ENCODE measurements around the gene MTMR3. TPM values are rescaled to one million over a fixed set of nuclear protein-coding genes. Genes with fewer than 3 reads are reported as not detected.

MTMR3 gene
- total RNA-seq, 1 experiment from 2014 or later, result 26.8 TPM

GRCh38 chr22:29933619-29934018, 50.6 kb downstream of the MTMR3 start:
- ChIA-PET CTCF (no interaction called here), POLR2A (no interaction called here)
- no peaks in the 10 kb centered on the region for H3K9me3 ChIP-seq (ENCODE audit: control insufficient read depth, insufficient read depth, low read depth, low read length)
- H3K27ac ChIP-seq (ENCODE audit: low read length), result no peak overlapping the region
- no peaks in the 10 kb centered on the region for H3K27me3 ChIP-seq (ENCODE audit: control insufficient read depth, insufficient read depth, low read length)
- no peaks in the 10 kb centered on the region for H3K4me1 ChIP-seq (ENCODE audit: control insufficient read depth, insufficient read depth, low read length)
- H3K4me3 ChIP-seq (ENCODE audit: low read depth in 2 of 2, low read length in 2 of 2), result no peak overlapping the region
- no peak for TF ChIP-seq CTCF (IDR thresholded peaks at IDR 0.05)
- no peak for TF ChIP-seq POLR2AphosphoS5 (IDR thresholded peaks at IDR 0.05; ENCODE audit: low read depth, low read length)
- TF ChIP-seq SIN3A (IDR thresholded peaks at IDR 0.05; ENCODE audit: borderline replicate concordance, insufficient read depth, low read depth, low read length), result no peak
- no peak for TF ChIP-seq TCF7L2 (IDR thresholded peaks at IDR 0.05; ENCODE audit: low read depth, low read length)
- TF ChIP-seq REST (IDR thresholded peaks at IDR 0.05; ENCODE audit: insufficient read depth in 1 of 2, low read depth in 2 of 2, low read length in 1 of 2), result no peak
- H3K36me3 ChIP-seq (ENCODE audit: control insufficient read depth, insufficient read depth, low read length), result no peaks in the 10 kb centered on the region
- BruUV-seq (replicated peaks), result no TSS peak
- in situ Hi-C loops (cut with HindIII; ENCODE audit: low pct_unique_long_range_greater_than_20kb, low sequenced_read_pairs) (no loop called here), intact Hi-C loops (cut with micrococcal nuclease; ENCODE audit: unreplicated experiment) (no loop called here)
- DNase-seq (ENCODE audit: low read depth, low spot score) (no peak), ATAC-seq (no peak)

- ChIA-PET POLR2A (no interaction called here), CTCF (no interaction called here)
- no peak for ATAC-seq
- no TSS peak for BruUV-seq (replicated peaks)
- in situ Hi-C loops (cut with HindIII; ENCODE audit: low pct_unique_long_range_greater_than_20kb, low sequenced_read_pairs) (no loop called here), intact Hi-C loops (cut with micrococcal nuclease; ENCODE audit: unreplicated experiment) (no loop called here)
- Histone ChIP-seq H3K4me1 (ENCODE audit: control insufficient read depth, insufficient read depth, low read length) (no peaks in the 10 kb centered on the region), H3K27me3 (ENCODE audit: control insufficient read depth, insufficient read depth, low read length) (no peaks in the 10 kb centered on the region), H3K9me3 (ENCODE audit: control insufficient read depth, insufficient read depth, low read depth, low read length) (no peaks in the 10 kb centered on the region), H3K27ac (ENCODE audit: low read length) (no peak overlapping the region), H3K36me3 (ENCODE audit: control insufficient read depth, insufficient read depth, low read length) (no peaks in the 10 kb centered on the region), H3K4me3 (ENCODE audit: low read depth in 2 of 2, low read length in 2 of 2) (no peak overlapping the region)
- TF ChIP-seq REST (IDR thresholded peaks at IDR 0.05; ENCODE audit: insufficient read depth in 1 of 2, low read depth in 2 of 2, low read length in 1 of 2), result no peak
- TF ChIP-seq SIN3A (IDR thresholded peaks at IDR 0.05; ENCODE audit: borderline replicate concordance, insufficient read depth, low read depth, low read length), result no peak
- TF ChIP-seq CTCF (IDR thresholded peaks at IDR 0.05), result no peak
- no peak for TF ChIP-seq POLR2AphosphoS5 (IDR thresholded peaks at IDR 0.05; ENCODE audit: low read depth, low read length)
- no peak for TF ChIP-seq TCF7L2 (IDR thresholded peaks at IDR 0.05; ENCODE audit: low read depth, low read length)
- no peak for DNase-seq (ENCODE audit: low read depth, low spot score)
Measured at GRCh38 chr22:29934596-29934995, 51.6 kb downstream of the MTMR3 start.

Measured in Panc1 (cell line).